ENCODE data around the gene FAM222B. TPM values are rescaled to one million over a fixed set of nuclear protein-coding genes. Genes with fewer than 3 reads are reported as not detected.

FAM222B gene
- total RNA-seq, 1 donor from 2014 or later, result 13.3 TPM

- DNase-seq (ENCODE audit: low read depth), result no peak
These were observed 65.4 kb downstream of the FAM222B start for GRCh38 chr17:28777178-28777577.

GRCh38 chr17:28774206-28774605 is 68.4 kb downstream of the FAM222B start:
- DNase-seq (ENCODE audit: low read depth), result no peak

- DNase-seq (ENCODE audit: low read depth), result no peak
These were observed 68.9 kb downstream of the FAM222B start for GRCh38 chr17:28773736-28774135.

- peak; percentile 64 for DNase-seq (ENCODE audit: low read depth)
These were observed 77.6 kb downstream of the FAM222B start for GRCh38 chr17:28765038-28765437.

GRCh38 chr17:28763804-28764266 is 78.8 kb downstream of the FAM222B start:
- peak; percentile 81 for DNase-seq (ENCODE audit: low read depth)

GRCh38 chr17:28763137-28763799 is 79.3 kb downstream of the FAM222B start:
- DNase-seq (ENCODE audit: low read depth), result no peak

GRCh38 chr17:28760601-28761562 is 81.7 kb downstream of the FAM222B start:
- no peak for DNase-seq (ENCODE audit: low read depth)

GRCh38 chr17:28759256-28759865 is 83.2 kb downstream of the FAM222B start:
- no peak for DNase-seq (ENCODE audit: low read depth)

- no peak for DNase-seq (ENCODE audit: low read depth)
These were observed 84.0 kb downstream of the FAM222B start for GRCh38 chr17:28758411-28759121.

GRCh38 chr17:28756049-28756804 is 86.4 kb downstream of the FAM222B start:
- DNase-seq (ENCODE audit: low read depth), result no peak

- DNase-seq (ENCODE audit: low read depth), result peak; percentile 85
These were observed 87.1 kb downstream of the FAM222B start for GRCh38 chr17:28755486-28755885.

- DNase-seq (ENCODE audit: low read depth), result no peak
These were observed 90.8 kb downstream of the FAM222B start for GRCh38 chr17:28751600-28752366.

GRCh38 chr17:28750178-28751047 is 92.2 kb downstream of the FAM222B start:
- peak; percentile 94 for DNase-seq (ENCODE audit: low read depth)

GRCh38 chr17:28749516-28750177 is 92.9 kb downstream of the FAM222B start:
- no peak for DNase-seq (ENCODE audit: low read depth)

GRCh38 chr17:28748852-28749515 is 93.6 kb downstream of the FAM222B start:
- no peak for DNase-seq (ENCODE audit: low read depth)

- peak; percentile 56 for DNase-seq (ENCODE audit: low read depth)
These were observed 94.5 kb downstream of the FAM222B start for GRCh38 chr17:28747801-28748750.
